Fibroblast of mammary gland (primary cell): Measurements from ENCODE around the gene MIB1.

Experiments
- DNase-seq: peaks from one replicate; pipeline ENCODE4 v3.0.0-alpha.2; 2010; ENCODE audit warnings: low read depth
- H3K4me3 ChIP-seq: 2 replicates; pipeline ENCODE4 v1.5.1; 2011; ENCODE audit warnings: low read depth, mild to moderate bottlenecking, low read length, moderate library complexity; ENCODE audit not compliant: control insufficient read depth
- TF ChIP-seq, protein P1 (sequence below): conservative IDR thresholded peaks from 2 replicates; pipeline ENCODE4 v1.5.1; 2011; ENCODE audit warnings: low read depth, low read length, inconsistent platforms; ENCODE audit not compliant: control insufficient read depth, insufficient read depth

MIB1 gene

DNA sequence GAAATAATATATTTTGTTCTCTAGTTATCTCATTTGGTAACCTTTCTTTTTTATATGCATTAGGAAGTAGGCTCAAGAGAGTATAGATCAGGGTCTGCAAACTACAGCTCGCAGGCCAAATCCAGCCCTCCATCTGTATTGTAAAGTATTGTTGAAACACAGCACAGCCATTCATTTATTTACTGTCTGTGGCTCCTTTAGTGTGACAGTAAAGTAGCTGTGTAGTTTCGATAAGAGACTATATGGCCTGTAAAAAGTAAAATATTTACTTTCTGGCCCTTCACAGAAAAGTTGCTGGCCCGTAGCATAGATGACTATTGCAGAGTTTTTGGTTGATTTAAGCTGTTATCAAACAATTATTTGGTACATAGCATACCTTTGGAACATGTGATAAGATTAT lies 67.6 kb downstream of the MIB1 start:
- no peak for DNase-seq
- TF ChIP-seq, protein P1, sequence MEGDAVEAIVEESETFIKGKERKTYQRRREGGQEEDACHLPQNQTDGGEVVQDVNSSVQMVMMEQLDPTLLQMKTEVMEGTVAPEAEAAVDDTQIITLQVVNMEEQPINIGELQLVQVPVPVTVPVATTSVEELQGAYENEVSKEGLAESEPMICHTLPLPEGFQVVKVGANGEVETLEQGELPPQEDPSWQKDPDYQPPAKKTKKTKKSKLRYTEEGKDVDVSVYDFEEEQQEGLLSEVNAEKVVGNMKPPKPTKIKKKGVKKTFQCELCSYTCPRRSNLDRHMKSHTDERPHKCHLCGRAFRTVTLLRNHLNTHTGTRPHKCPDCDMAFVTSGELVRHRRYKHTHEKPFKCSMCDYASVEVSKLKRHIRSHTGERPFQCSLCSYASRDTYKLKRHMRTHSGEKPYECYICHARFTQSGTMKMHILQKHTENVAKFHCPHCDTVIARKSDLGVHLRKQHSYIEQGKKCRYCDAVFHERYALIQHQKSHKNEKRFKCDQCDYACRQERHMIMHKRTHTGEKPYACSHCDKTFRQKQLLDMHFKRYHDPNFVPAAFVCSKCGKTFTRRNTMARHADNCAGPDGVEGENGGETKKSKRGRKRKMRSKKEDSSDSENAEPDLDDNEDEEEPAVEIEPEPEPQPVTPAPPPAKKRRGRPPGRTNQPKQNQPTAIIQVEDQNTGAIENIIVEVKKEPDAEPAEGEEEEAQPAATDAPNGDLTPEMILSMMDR, result no peak
- H3K4me3 ChIP-seq, result no peak overlapping the region

DNA sequence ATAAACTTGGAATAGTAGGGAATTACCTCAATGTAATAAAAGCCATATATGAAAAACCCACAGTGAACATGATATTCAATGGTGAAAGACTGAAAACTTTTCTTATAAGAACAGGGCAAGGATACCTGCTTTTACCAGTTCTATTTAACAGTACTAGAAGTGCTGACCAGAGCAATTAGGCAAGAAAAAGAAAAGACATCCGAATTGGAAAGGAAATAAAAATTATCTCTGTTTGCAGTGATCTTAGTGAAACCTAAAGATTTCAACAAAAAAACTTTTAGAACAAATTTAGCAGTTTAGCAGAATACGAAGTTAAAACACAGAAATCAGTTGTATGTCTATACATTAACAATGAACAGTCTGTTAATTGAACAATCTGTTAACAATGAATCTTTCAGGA lies 69.1 kb downstream of the MIB1 start:
- no peak overlapping the region for H3K4me3 ChIP-seq
- DNase-seq, result no peak
- TF ChIP-seq, protein P1, result no peak

DNA sequence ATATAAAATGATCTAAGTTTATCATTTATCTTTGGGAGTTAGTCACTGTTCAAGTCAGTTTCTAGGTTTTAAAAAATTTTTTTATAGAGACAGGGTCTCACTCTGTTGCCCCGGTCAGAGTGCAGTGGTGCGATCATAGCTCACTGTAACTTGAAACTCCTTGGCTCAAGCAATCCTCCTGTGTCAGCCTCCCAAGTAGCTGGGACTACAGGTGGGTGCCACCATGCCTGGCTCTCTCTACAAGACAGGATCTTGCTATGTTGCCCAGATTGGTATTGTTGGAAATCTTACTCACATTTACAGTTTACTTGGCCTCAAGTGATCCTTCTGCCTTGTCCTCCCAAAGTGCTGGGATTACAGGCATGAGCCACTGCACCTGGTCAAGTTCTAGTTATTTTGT lies 74.5 kb downstream of the MIB1 start:
- no peak overlapping the region for H3K4me3 ChIP-seq
- DNase-seq, result no peak
- TF ChIP-seq, protein P1, result no peak

DNA sequence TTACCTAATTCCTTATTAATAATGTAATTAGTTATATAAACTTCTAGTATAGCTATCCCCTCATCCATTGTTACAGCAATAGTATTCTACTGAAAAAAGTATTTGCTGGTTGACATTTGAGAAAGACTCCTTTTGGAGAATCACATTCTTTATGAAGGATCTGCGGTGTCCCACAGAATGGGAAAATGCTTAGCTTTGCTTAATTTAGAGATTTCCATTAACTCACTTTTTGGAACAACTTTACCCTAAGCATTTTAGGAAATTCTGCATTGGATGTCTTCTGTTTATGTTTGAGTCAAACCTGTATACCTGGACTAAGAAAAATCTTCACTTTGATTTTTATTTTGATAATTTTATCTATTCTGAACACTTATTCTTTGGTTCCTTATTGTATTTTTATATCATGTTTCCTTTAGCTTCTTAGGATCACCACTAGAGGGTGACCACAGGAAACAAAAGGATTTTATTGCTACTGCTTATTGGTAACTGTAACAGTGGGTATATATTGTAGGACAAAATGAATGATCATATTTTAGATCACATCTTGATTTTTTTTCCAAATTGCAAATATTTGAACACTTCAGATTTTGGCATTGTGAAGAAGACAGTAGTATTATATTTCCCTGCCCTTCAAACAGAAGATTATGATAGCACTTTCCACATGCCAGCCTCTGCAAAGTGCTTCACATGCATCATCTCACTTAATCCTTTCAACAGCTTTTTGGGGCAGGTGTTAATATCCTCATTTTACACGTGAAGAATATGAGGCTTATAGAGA lies 79.6 kb downstream of the MIB1 start:
- no peak overlapping the region for H3K4me3 ChIP-seq
- peak; percentile 47 for DNase-seq
- TF ChIP-seq, protein P1, result peak; percentile 68

DNA sequence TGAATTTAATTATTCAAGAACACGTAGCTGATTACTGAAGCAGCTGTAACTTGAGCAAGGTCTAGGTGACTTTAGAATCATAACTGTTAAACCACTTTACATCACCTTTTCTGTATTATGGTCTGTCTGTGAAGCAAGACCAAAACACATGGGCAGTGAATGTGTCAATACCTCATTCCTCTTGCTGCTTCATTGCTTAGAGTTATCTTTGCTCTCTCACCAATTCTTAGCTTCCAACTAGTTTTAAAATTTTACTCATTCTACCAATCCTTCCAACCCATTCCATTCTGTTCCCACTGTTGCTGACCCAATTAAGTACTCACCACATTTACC lies 80.2 kb downstream of the MIB1 start:
- no peak for DNase-seq
- no peak overlapping the region for H3K4me3 ChIP-seq
- TF ChIP-seq, protein P1, result no peak

DNA sequence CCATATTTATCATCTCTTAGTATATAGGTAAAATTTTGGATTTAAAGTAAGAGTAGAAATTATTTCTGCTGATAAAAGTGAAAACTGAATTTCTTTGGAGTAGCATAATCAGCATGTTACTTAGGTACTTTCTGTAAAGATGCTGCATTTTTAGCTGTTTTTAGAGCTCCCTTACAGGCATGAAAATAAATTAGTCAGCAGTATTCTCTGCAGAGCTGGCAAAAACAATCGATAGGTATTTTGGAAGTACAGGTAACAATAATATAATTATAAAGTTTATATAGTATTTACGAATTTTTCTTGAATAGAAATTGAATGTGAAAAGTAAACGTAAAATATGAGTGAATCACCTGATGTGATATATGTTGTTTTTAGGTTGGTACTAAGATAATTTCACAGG lies 83.3 kb downstream of the MIB1 start:
- DNase-seq, result no peak

DNA sequence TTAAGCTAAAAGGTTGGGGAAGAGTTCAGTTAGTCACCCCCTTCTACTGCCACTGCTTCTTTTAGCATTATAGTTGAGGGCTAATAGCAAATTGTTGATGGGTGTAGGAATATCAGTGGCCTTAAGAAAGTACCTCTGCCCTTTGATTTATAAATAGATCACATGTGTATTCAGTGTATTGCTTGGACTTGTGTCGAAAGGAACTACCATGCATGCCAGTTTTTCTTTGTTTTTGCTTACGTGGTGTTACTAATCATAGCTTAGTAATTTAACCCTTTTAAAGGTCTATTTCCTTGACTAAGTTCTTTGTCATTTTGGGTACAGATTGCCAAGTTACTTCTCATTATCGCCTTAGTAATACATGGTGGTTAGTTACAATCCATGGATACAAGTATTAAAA lies 85.6 kb downstream of the MIB1 start:
- DNase-seq, result peak; percentile 86
- no peak overlapping the region for H3K4me3 ChIP-seq
- TF ChIP-seq, protein P1, result no peak

More for the DNA sequence above, 83.3 kb downstream of the MIB1 start:
- no peak overlapping the region for H3K4me3 ChIP-seq
- TF ChIP-seq, protein P1, result no peak
